B cell (primary cell): Measurements from ENCODE around the gene ZNF75A.

Source experiments
- CTCF ChIP-seq: fragments of 200-600 bp; IDR thresholded peaks from one replicate; pipeline ENCODE4 v1.8.0; 2022; ENCODE audit warnings: antibody characterized with exemption, mild to moderate bottlenecking
- EZH2 ChIP-seq: IDR thresholded peaks from 2 replicates; pipeline ENCODE4 v1.6.1; 2012; ENCODE audit warnings: borderline replicate concordance, low read depth, mild to moderate bottlenecking, moderate library complexity, low read length; ENCODE audit not compliant: insufficient read depth, poor library complexity, severe bottlenecking

- TF ChIP-seq EZH2 (no peak), CTCF (no peak)
Observed at GRCh38 chr16:3295783-3296182, 9.5 kb upstream of the ZNF75A start.
